CD14-positive monocyte (primary cell): ENCODE measurements around the gene KRT76. TPM values are rescaled to one million over a fixed set of nuclear protein-coding genes. Genes with fewer than 3 reads are reported as not detected.

Experiments used
- DNase-seq, 3 donors: peaks; one replicate each; pipeline ENCODE4 v3.0.0-alpha.2; 2011 to 2022
- H2AFZ ChIP-seq: 2 replicates; pipeline ENCODE4 v1.6.0; 2012; ENCODE audit warnings: mild to moderate bottlenecking, low read depth, low read length, inconsistent platforms; ENCODE audit not compliant: insufficient read depth, poor library complexity, severe bottlenecking
- H3K27ac ChIP-seq, 2 donors: 1 replicate in 1 of 2; 2 replicates in 1 of 2; pipeline ENCODE4 v1.5.1; 2012 to 2013; ENCODE audit warnings: low read length in 2 of 2, control low read depth in 1 of 2, inconsistent platforms in 1 of 2, low read depth in 1 of 2, mild to moderate bottlenecking in 1 of 2
- H3K27me3 ChIP-seq, 2 donors: one replicate each; pipeline versions ENCODE4 v1.6.0 to v1.6.1; 2011 to 2013; ENCODE audit warnings: low read length in 2 of 2; ENCODE audit not compliant: control insufficient read depth in 2 of 2, insufficient read depth in 2 of 2
- H3K36me3 ChIP-seq, 2 donors: replicated peaks in 1 of 2; 1 replicate in 1 of 2; 2 replicates in 1 of 2; pipeline versions ENCODE4 v1.5.1 to v1.6.1; 2012 to 2013; ENCODE audit warnings: low read length in 2 of 2, control low read depth in 1 of 2, inconsistent platforms in 1 of 2, mild to moderate bottlenecking in 1 of 2; ENCODE audit not compliant: insufficient read depth in 2 of 2, control insufficient read depth in 1 of 2
- H3K4me1 ChIP-seq, 2 donors: 1 replicate in 1 of 2; 2 replicates in 1 of 2; pipeline versions ENCODE4 v1.5.1 to v1.6.1; 2012 to 2013; ENCODE audit warnings: low read length in 2 of 2, control low read depth in 1 of 2, inconsistent platforms in 1 of 2, mild to moderate bottlenecking in 1 of 2, moderate library complexity in 1 of 2; ENCODE audit not compliant: insufficient read depth in 2 of 2, control insufficient read depth in 1 of 2
- H3K4me2 ChIP-seq: replicated peaks from 2 replicates; pipeline ENCODE3; 2012; ENCODE audit warnings: low read length, moderate library complexity, mild to moderate bottlenecking; ENCODE audit not compliant: poor library complexity, severe bottlenecking; ENCODE audit errors: extremely low read depth
- H3K4me3 ChIP-seq, 3 experiments: fragments of 200-600 bp in 1 of 3; sonication (generic) in 1 of 3; replicated peaks in 1 of 3; 1 replicate in 2 of 3; 2 replicates in 1 of 3; pipeline ENCODE4 v1.5.1; 2011 to 2013; ENCODE audit warnings: low read length in 3 of 3, mild to moderate bottlenecking in 3 of 3, control low read depth in 2 of 3, low read depth in 2 of 3, inconsistent platforms in 1 of 3, moderate library complexity in 1 of 3
- H3K79me2 ChIP-seq: 2 replicates; pipeline ENCODE4 v1.6.0; 2012; ENCODE audit warnings: mild to moderate bottlenecking, control low read depth, inconsistent platforms, low read length, moderate library complexity; ENCODE audit not compliant: insufficient read depth
- H3K9ac ChIP-seq: 2 replicates; pipeline ENCODE4 v1.6.0; 2017; ENCODE audit warnings: low read length, mild to moderate bottlenecking; ENCODE audit not compliant: insufficient read depth, poor library complexity, severe bottlenecking
- H3K9me3 ChIP-seq, 2 donors: replicated peaks in 1 of 2; 1 replicate in 1 of 2; 2 replicates in 1 of 2; pipeline versions ENCODE4 v1.5.1 to v1.6.1; 2012 to 2013; ENCODE audit warnings: low read length in 2 of 2, control low read depth in 1 of 2; ENCODE audit not compliant: control insufficient read depth in 1 of 2, insufficient read depth in 1 of 2
- H4K20me1 ChIP-seq: 2 replicates; pipeline ENCODE4 v1.6.0; 2012; ENCODE audit warnings: mild to moderate bottlenecking, low read length, control low read depth, moderate library complexity; ENCODE audit not compliant: insufficient read depth
- H3K27ac Mint-ChIP-seq, 7 donors: one replicate each; pipeline ENCODE4 v1.8.0; 2020; ENCODE audit warnings: mild to moderate bottlenecking in 7 of 7, mixed read lengths in 7 of 7, moderate library complexity in 6 of 7, inconsistent platforms in 2 of 7
- H3K27me3 Mint-ChIP-seq, 3 donors: one replicate each; pipeline ENCODE4 v1.8.0; 2021 to 2022; ENCODE audit warnings: low read depth in 3 of 3, mild to moderate bottlenecking in 3 of 3, mixed read lengths in 3 of 3, moderate library complexity in 3 of 3, inconsistent platforms in 1 of 3
- H3K36me3 Mint-ChIP-seq, 2 donors: one replicate each; pipeline ENCODE4 v1.8.0; 2020; ENCODE audit warnings: mixed read lengths in 2 of 2, inconsistent platforms in 1 of 2, mild to moderate bottlenecking in 1 of 2
- H3K4me1 Mint-ChIP-seq: one replicate; pipeline ENCODE4 v1.8.0; 2020; ENCODE audit warnings: mild to moderate bottlenecking, mixed read lengths
- H3K4me3 Mint-ChIP-seq, 2 donors: one replicate each; pipeline ENCODE4 v1.8.0; 2020; ENCODE audit warnings: mild to moderate bottlenecking in 2 of 2, mixed read lengths in 2 of 2, moderate library complexity in 1 of 2
- H3K9me3 Mint-ChIP-seq, 7 donors: one replicate each; pipeline ENCODE4 v1.8.0; 2020 to 2022; ENCODE audit warnings: mixed read lengths in 7 of 7, mild to moderate bottlenecking in 6 of 7, moderate library complexity in 6 of 7, inconsistent platforms in 2 of 7
- CTCF ChIP-seq: fragments of 200-600 bp; IDR thresholded peaks from one replicate; pipeline ENCODE4 v1.8.0; 2022; ENCODE audit warnings: antibody characterized with exemption, mild to moderate bottlenecking
- WGBS: methylation state at CpG from one replicate; pipeline ENCODE4 v1.1.5; 2013; ENCODE audit warnings: missing lambda C conversion rate; ENCODE audit not compliant: insufficient coverage; 5-methylcytosine and 5-hydroxymethylcytosine counted together
- intact Hi-C, 2 donors: fragments of 100-400 bp; cut with micrococcal nuclease; formaldehyde crosslinking; loops; one replicate each; pipeline versions ENCODE4 v1.15.0 to v1.15.1; 2023
- polyA plus RNA-seq, 3 donors: library from polyadenylated mRNA; depleted of rRNA in 1 of 3; unstranded in 2 of 3; stranded (reverse) in 1 of 3; fragments of 300-500 nt in 2 of 3; fragments of >200 nt in 1 of 3; fragmentation: Illumina TruSeq in 2 of 3; gene quantifications; 1 replicate in 2 of 3; 2 replicates in 1 of 3; pipeline ENCODE4 v1.2.3, GENCODE V29; 2012 to 2021

Gene KRT76
- polyA plus RNA-seq, 3 donors: not detected

- Mint-ChIP-seq H3K4me3 (no peak overlapping the region), H3K36me3 (no peaks in the 10 kb centered on the region), H3K9me3 (no peaks in the 10 kb centered on the region), H3K27me3 (peaks cover 3 to 11% (median 5%) of the 10 kb centered on the region in 3 donors), H3K4me1 (no peaks in the 10 kb centered on the region), H3K27ac (no peak overlapping the region)
- no peak for TF ChIP-seq CTCF
- no peak overlapping the region for H3K4me3 ChIP-seq
- DNase-seq: no peak
- H3K9me3 ChIP-seq: no peaks in the 10 kb centered on the region
- no peak overlapping the region for H3K9ac ChIP-seq
- H3K36me3 ChIP-seq: no peaks in the 10 kb centered on the region
- H3K4me1 ChIP-seq: no peaks in the 10 kb centered on the region
- intact Hi-C loops: no loop called here
- H4K20me1 ChIP-seq: no peaks in the 10 kb centered on the region
- H2AFZ ChIP-seq: no peak overlapping the region
- no peak overlapping the region for H3K27ac ChIP-seq
- H3K79me2 ChIP-seq: no peaks in the 10 kb centered on the region
- H3K27me3 ChIP-seq: no peaks in the 10 kb centered on the region
- WGBS: 73% methylated on average over 1 of the region's 4 CpGs
- H3K4me2 ChIP-seq: no peak overlapping the region
These were observed 38.0 kb upstream of the KRT76 start for GRCh38 chr12:52815161-52815560.

- H3K9ac ChIP-seq: no peak overlapping the region
- H3K4me1 ChIP-seq: no peaks in the 10 kb centered on the region
- intact Hi-C loops: no loop called here
- WGBS: 100% methylated on average over 1 of the region's 4 CpGs
- H3K4me2 ChIP-seq: no peak overlapping the region
- H3K27me3 Mint-ChIP-seq: peaks cover 2 to 11% (median 5%) of the 10 kb centered on the region in 3 donors
- no peaks in the 10 kb centered on the region for H3K27me3 ChIP-seq
- no peaks in the 10 kb centered on the region for H3K9me3 ChIP-seq
- no peak overlapping the region for H3K27ac Mint-ChIP-seq
- DNase-seq: no peak
- H3K4me3 Mint-ChIP-seq: no peak overlapping the region
- no peaks in the 10 kb centered on the region for H3K79me2 ChIP-seq
- TF ChIP-seq CTCF: no peak
- H3K27ac ChIP-seq: no peak overlapping the region
- H3K4me3 ChIP-seq: no peak overlapping the region
- H2AFZ ChIP-seq: no peak overlapping the region
- H4K20me1 ChIP-seq: no peaks in the 10 kb centered on the region
- H3K36me3 Mint-ChIP-seq: no peaks in the 10 kb centered on the region
- H3K9me3 Mint-ChIP-seq: no peaks in the 10 kb centered on the region
- no peaks in the 10 kb centered on the region for H3K4me1 Mint-ChIP-seq
- H3K36me3 ChIP-seq: no peaks in the 10 kb centered on the region
These were observed 37.6 kb upstream of the KRT76 start for GRCh38 chr12:52814710-52815155.
